Astrocyte (in vitro differentiated cells and primary cell): ENCODE data around the gene ZFHX3. TPM values are rescaled to one million over a fixed set of nuclear protein-coding genes. Genes with fewer than 3 reads are reported as not detected.

Experiments
- DNase-seq: peaks from one replicate; pipeline ENCODE4 v3.0.0-alpha.2; 2010; ENCODE audit warnings: low read depth
- FAIRE-seq: peaks from 2 replicates; lab custom pipeline; 2011; peaks lifted over from hg19 to GRCh38; lab: Jason Lieb, UNC
- H2AFZ ChIP-seq: 2 replicates; pipeline ENCODE4 v1.6.0; 2012; ENCODE audit warnings: low read depth, low read length, inconsistent platforms
- H3K27ac ChIP-seq: 2 replicates; pipeline ENCODE4 v1.5.1; 2011; ENCODE audit warnings: low read depth, low read length, inconsistent platforms
- H3K27me3 ChIP-seq: 2 replicates; pipeline ENCODE4 v1.6.0; 2011; ENCODE audit warnings: low read length, inconsistent platforms; ENCODE audit not compliant: insufficient read depth
- H3K36me3 ChIP-seq: 2 replicates; pipeline ENCODE4 v1.5.1; 2011; ENCODE audit warnings: low read length, inconsistent platforms; ENCODE audit not compliant: insufficient read depth
- H3K4me1 ChIP-seq: 2 replicates; pipeline ENCODE4 v1.5.1; 2011; ENCODE audit warnings: low read length, inconsistent platforms; ENCODE audit not compliant: insufficient read depth
- H3K4me2 ChIP-seq: 2 replicates; pipeline ENCODE4 v1.6.0; 2012; ENCODE audit warnings: low read length, inconsistent platforms
- H3K4me3 ChIP-seq: 2 replicates; pipeline ENCODE4 v1.5.1; 2011; ENCODE audit warnings: low read depth, mild to moderate bottlenecking, low read length, inconsistent platforms; ENCODE audit not compliant: insufficient read depth
- H3K79me2 ChIP-seq: 2 replicates; pipeline ENCODE4 v1.6.0; 2012; ENCODE audit warnings: mild to moderate bottlenecking, low read length, inconsistent platforms; ENCODE audit not compliant: insufficient read depth
- H3K9ac ChIP-seq: 2 replicates; pipeline ENCODE4 v1.6.0; 2012; ENCODE audit warnings: mild to moderate bottlenecking, low read length, inconsistent platforms
- H3K9me3 ChIP-seq: 2 replicates; pipeline ENCODE4 v1.5.1; 2012; ENCODE audit warnings: low read depth, mild to moderate bottlenecking, low read length, inconsistent platforms; ENCODE audit not compliant: insufficient read depth
- H4K20me1 ChIP-seq: 2 replicates; pipeline ENCODE4 v1.6.0; 2012; ENCODE audit warnings: low read length, inconsistent platforms; ENCODE audit not compliant: insufficient read depth
- H3K27ac Mint-ChIP-seq: one replicate; pipeline ENCODE4 v1.8.0; 2021; ENCODE audit warnings: mild to moderate bottlenecking, mixed read lengths; ENCODE audit not compliant: unreplicated experiment
- H3K27me3 Mint-ChIP-seq: one replicate; pipeline ENCODE4 v1.8.0; 2021; ENCODE audit warnings: low read depth, mixed read lengths; ENCODE audit not compliant: unreplicated experiment
- H3K36me3 Mint-ChIP-seq: one replicate; pipeline ENCODE4 v1.8.0; 2021; ENCODE audit warnings: low read depth, mixed read lengths; ENCODE audit not compliant: unreplicated experiment
- H3K4me1 Mint-ChIP-seq: one replicate; pipeline ENCODE4 v1.8.0; 2021; ENCODE audit warnings: low read depth, mixed read lengths; ENCODE audit not compliant: unreplicated experiment
- H3K4me3 Mint-ChIP-seq: one replicate; pipeline ENCODE4 v1.8.0; 2021; ENCODE audit warnings: mild to moderate bottlenecking, moderate library complexity, mixed read lengths; ENCODE audit not compliant: unreplicated experiment
- H3K9me3 Mint-ChIP-seq: one replicate; pipeline ENCODE4 v1.8.0; 2021; ENCODE audit warnings: mild to moderate bottlenecking, mixed read lengths; ENCODE audit not compliant: unreplicated experiment
- EZH2 ChIP-seq: IDR thresholded peaks from 2 replicates; pipeline ENCODE4 v1.6.1; 2012; ENCODE audit warnings: mild to moderate bottlenecking, low read length, inconsistent platforms; ENCODE audit not compliant: insufficient read depth
- total RNA-seq: library from RNA; stranded (reverse); gene quantifications from 2 replicates; pipeline ENCODE4 v1.2.1, GENCODE V29; 2021
- TF ChIP-seq, protein P1 (sequence below): IDR thresholded peaks from 2 replicates; pipeline ENCODE4 v1.5.1; 2011; ENCODE audit warnings: low read depth, mild to moderate bottlenecking, inconsistent platforms, low read length, moderate library complexity; ENCODE audit not compliant: insufficient read depth

The ZFHX3 gene
- total RNA-seq, 1 donor from 2014 or later, result 19.7 TPM

DNA sequence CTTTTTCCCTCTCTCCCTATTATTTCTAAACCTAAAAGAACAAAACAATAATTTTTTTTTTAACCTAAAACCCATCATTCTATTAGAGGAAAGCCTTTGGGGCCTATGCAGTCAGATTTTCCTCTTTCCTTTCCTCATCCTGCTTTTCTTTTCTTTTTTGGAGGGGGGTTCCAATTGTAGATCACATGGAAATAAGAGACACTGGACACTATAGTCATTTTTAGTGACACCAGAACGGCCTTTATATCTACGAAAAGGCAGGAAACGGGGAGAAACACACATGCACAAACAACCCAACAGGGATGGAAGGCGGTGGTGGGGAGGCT lies 5.1 kb upstream of the ZFHX3 start:
- no peaks in the 10 kb centered on the region for H3K9me3 ChIP-seq
- Mint-ChIP-seq H3K4me3 (no peak overlapping the region), H3K36me3 (no peaks in the 10 kb centered on the region), H3K9me3 (no peaks in the 10 kb centered on the region), H3K27ac (no peak overlapping the region), H3K27me3 (peaks cover 2% of the 10 kb centered on the region), H3K4me1 (peaks cover 30% of the 10 kb centered on the region)
- peak overlapping the region; percentile 37 for H3K4me3 ChIP-seq
- no peaks in the 10 kb centered on the region for H4K20me1 ChIP-seq
- H3K79me2 ChIP-seq, result peaks cover 95% of the 10 kb centered on the region
- H3K36me3 ChIP-seq, result no peaks in the 10 kb centered on the region
- H3K27me3 ChIP-seq, result no peaks in the 10 kb centered on the region
- peak overlapping the region; percentile 87 for H3K4me2 ChIP-seq
- H3K4me1 ChIP-seq, result peaks cover 65% of the 10 kb centered on the region
- no peak for FAIRE-seq
- H3K9ac ChIP-seq, result peak overlapping the region; percentile 90
- peak overlapping the region; percentile 93 for H3K27ac ChIP-seq
- no peak for TF ChIP-seq EZH2
- TF ChIP-seq, protein P1, sequence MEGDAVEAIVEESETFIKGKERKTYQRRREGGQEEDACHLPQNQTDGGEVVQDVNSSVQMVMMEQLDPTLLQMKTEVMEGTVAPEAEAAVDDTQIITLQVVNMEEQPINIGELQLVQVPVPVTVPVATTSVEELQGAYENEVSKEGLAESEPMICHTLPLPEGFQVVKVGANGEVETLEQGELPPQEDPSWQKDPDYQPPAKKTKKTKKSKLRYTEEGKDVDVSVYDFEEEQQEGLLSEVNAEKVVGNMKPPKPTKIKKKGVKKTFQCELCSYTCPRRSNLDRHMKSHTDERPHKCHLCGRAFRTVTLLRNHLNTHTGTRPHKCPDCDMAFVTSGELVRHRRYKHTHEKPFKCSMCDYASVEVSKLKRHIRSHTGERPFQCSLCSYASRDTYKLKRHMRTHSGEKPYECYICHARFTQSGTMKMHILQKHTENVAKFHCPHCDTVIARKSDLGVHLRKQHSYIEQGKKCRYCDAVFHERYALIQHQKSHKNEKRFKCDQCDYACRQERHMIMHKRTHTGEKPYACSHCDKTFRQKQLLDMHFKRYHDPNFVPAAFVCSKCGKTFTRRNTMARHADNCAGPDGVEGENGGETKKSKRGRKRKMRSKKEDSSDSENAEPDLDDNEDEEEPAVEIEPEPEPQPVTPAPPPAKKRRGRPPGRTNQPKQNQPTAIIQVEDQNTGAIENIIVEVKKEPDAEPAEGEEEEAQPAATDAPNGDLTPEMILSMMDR, result no peak
- DNase-seq, result no peak
- H2AFZ ChIP-seq, result peak overlapping the region; percentile 74

DNA sequence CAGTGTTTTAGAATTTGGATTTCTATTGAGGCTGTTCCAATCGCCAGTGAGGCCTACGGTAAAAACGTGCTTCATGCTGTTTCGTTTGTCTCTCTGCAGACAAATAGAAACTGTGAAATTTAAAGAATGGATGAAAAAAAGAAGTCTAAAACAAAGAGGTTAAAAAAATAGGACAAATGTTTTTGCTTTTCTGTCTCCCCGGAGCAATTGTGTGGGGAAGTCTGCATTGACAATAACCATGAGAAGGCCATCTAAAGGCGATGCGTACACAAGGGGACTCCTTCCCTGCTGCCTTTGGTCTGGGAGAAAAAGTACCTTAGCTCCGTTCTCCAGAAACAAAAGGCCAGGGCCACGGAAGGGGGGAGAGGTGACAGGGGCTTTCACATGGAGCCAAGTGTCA lies 4.6 kb upstream of the ZFHX3 start:
- Mint-ChIP-seq H3K27ac (no peak overlapping the region), H3K4me3 (no peak overlapping the region), H3K27me3 (peaks cover 2% of the 10 kb centered on the region), H3K9me3 (no peaks in the 10 kb centered on the region), H3K36me3 (no peaks in the 10 kb centered on the region), H3K4me1 (peaks cover 30% of the 10 kb centered on the region)
- Histone ChIP-seq H3K27me3 (no peaks in the 10 kb centered on the region), H3K4me3 (no peak overlapping the region), H3K36me3 (no peaks in the 10 kb centered on the region), H3K4me2 (peak overlapping the region; percentile 87), H3K9me3 (no peaks in the 10 kb centered on the region), H3K4me1 (peaks cover 65% of the 10 kb centered on the region), H2AFZ (no peak overlapping the region), H3K9ac (peak overlapping the region; percentile 90), H3K79me2 (peaks cover 96% of the 10 kb centered on the region), H3K27ac (peak overlapping the region; percentile 93), H4K20me1 (no peaks in the 10 kb centered on the region)
- no peak for TF ChIP-seq EZH2
- TF ChIP-seq, protein P1, result no peak
- FAIRE-seq, result no peak
- DNase-seq, result no peak

DNA sequence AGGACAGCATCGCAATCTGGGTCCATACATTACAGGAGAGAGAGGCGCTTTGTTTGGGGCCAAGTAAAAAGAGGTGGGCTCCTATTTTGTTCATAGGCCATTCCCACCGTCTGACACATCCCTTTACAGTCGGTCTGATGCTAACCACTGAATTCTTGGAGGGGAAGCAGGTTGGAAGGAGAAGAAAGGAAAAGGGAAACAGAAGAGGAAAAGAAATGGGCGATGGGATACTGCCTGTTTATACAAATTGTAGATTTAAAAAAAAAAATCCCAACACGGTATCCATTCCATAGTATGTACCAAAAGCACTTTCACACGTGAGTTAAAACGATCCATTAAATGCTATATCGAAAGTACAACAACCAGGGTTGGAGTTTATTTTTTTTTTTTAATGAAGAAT lies 4.0 kb upstream of the ZFHX3 start:
- no peak for TF ChIP-seq EZH2
- TF ChIP-seq, protein P1, result no peak
- Mint-ChIP-seq H3K36me3 (no peaks in the 10 kb centered on the region), H3K9me3 (no peaks in the 10 kb centered on the region), H3K27ac (no peak overlapping the region), H3K27me3 (peaks cover 2% of the 10 kb centered on the region), H3K4me3 (no peak overlapping the region), H3K4me1 (peaks cover 35% of the 10 kb centered on the region)
- Histone ChIP-seq H3K79me2 (peaks cover 94% of the 10 kb centered on the region), H3K27ac (peak overlapping the region; percentile 93), H3K4me3 (no peak overlapping the region), H3K4me2 (peak overlapping the region; percentile 87), H2AFZ (no peak overlapping the region), H3K27me3 (no peaks in the 10 kb centered on the region), H3K9ac (peak overlapping the region; percentile 90), H3K9me3 (no peaks in the 10 kb centered on the region), H4K20me1 (no peaks in the 10 kb centered on the region), H3K4me1 (peaks cover 68% of the 10 kb centered on the region), H3K36me3 (no peaks in the 10 kb centered on the region)
- DNase-seq, result no peak
- FAIRE-seq, result no peak
